Activated CD4-positive, CD25-positive, alpha-beta regulatory T cell treated with anti-CD3 and anti-CD28 coated beads, Interleukin-2, amount 50 U/mL, for 16 hours (primary cell): Measurements from ENCODE around the gene SCAF1.
"Not testable (repeated sequence)": the region's sequence is repeated elsewhere in the genome, so short reads cannot be mapped to it uniquely, and the experiment has no call there.

Experiments
- DNase-seq: peaks from one replicate; pipeline ENCODE4 v3.0.0-alpha.2; 2020; ENCODE audit warnings: low read depth, low spot score

SCAF1 gene

DNA sequence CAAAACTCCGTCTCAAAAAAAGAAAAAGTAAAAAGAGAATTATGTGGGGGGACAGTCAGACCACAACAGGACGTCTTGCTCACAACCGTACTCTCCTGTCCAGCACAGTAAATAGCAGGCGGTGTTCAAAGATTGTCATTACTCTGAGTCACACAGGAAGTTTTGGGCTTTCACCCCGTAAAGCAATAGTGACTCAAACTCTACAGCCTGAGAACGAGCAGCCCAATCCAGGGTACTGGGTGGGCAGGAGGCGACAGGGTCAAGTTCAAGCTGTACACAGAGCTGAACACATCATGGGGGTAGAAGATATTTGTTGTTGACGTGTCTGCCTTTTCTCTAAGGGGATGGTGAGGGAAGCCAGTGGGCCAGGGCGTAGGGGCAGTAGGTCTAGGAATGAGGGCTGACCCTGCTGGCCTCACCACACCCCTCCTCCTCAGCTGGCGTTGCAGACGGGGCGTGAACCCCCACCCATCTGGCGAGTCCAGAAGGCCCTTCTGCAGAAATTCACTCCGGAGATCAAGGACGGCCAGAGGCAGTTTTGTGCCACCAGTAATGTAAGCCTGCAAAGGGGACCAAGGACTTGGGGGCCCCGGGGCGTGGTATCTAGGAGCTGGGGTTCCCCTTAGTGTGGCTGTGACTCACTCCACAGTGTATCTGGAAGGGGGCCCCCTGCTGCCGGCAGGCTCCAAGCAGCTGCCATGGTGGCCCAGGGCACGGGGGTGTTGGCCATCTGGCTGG is 27.7 kb upstream of the SCAF1 start:
- no peak for DNase-seq

DNA sequence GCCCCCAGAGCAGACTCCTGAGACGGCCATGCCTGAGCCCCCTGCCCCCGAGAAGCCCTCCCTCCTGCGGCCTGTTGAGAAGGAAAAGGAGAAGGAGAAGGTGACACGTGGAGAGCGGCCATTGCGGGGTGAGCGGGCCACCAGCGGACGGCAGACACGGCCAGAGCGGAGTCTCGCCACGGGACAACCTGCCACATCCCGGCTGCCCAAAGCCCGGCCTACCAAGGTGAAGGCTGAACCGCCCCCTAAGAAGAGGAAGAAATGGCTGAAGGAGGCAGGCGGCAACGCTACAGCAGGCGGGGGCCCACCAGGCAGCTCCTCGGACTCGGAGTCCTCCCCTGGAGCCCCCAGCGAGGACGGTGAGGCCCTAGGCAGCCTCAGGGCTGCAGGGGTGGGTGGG is 26.1 kb upstream of the SCAF1 start:
- DNase-seq: no peak

DNA sequence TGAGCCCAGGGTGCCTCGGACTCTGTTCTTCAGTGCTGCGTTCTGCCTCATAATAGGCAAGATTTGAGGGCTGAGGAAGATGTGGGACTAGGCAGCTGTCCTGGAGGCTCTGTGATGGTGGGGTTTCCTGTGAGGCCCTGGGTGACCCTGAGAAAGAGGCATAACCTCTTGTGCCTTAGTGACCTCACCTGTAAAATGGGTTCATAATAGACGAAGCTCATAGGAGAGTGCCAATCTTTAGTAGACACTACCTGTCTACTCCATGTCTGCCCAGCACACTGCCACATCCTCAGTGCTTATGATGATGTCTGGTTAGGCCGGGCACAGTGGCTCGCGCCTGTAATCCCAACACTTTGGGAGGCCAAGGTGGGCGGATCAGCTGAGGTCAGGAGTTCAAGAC is 25.5 kb upstream of the SCAF1 start:
- no peak for DNase-seq

DNA sequence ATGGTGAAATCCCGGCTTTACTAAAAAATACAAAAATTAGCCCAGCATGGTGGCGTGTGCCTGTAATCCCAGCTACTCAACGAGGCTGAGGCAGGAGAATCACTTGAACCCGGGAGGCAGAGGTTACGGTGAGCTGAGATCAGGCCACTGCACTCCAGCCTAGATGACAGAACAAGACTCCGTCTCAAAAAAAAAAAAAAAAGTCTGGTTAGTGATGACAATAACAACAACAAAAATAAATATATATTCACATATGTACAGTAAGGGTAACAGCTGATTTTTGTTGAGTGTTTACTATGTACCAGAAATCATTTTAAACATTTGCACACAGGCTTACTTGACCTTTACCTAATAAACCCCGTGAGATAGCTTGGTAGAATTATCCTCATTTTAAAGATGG is 25.1 kb upstream of the SCAF1 start:
- DNase-seq: no peak

DNA sequence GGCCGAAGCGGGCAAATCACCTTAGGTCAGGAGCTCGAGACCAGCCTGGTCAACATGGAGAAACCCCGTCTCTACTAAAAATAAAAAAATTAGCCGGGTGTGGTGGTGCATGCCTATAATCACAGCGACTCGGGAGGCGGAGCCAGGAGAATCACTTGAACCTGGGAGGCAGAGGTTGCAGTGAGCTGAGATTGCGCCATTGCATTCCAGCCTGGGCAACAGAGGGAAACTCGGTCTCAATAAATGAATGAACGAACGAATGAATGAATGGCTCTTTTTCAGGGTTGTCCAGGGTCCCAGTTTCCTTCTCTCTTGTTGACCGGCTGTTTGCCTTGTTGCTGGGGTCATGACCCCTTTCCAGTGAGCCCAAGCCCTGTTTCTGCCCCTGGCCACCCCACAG is 24.1 kb upstream of the SCAF1 start:
- not testable (repeated sequence) for DNase-seq

DNA sequence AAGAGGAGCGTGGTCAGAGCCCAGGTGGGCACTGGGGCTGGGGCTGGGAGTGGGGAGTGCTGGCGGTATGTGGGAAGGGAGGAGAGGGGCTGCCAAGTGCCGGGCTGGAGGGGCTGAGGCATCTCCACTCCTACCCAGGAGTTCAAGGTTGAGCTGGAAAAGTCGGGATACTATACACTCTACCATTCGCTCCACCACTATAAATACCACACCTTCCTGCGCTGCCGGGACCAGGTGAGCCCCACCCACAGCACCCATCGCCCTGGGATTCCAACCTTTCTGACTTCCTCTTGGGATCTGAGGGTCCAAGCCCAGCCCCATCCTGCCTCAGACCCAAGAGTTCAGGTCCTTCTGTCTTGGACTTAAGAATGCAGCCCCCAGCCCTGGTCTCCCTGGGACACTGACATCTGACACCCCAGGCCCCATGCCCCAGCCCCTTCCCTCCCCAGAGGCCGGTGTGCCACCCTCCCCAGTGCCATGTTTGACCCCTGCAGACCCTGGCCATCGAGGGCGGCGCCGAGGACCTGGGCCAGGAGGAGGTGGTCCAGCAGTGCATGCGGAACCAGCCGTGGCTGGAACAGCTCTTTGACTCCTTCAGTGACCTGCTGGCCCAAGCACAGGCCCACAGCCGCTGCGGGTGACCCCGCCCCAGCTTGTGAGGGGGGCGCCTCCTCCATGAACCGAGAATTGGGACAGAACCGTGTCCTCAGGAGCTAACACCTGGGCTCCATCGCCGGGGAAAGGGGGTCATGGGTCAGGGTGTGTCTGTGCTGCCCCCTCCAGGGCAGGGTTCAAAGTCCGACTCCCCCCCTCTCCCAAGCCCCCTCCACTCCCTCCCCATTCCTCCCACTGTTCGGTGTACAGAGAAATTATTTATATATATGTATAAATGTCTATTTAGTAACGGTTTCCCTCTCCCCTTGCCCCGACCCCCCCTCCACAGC is 16.8 kb upstream of the SCAF1 start:
- no peak for DNase-seq

DNA sequence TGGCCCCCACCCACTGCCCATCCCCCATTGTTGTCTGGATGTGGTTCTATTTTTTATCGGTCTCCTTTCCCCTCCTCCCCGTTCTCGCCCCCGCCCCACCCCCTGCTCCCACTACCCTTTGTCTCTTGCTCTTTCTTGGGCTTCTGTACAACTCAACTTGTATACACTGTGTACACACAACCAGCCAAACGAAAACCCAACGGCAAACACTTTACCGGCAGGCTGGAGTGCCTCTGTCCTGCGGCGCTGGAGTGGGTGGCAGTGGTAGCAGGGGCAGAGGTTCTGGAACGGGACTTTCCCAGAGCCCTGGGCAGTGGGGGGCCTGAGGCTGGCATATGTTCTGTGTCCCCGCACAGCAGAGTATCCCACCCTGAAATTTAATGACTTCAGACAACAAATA is 15.8 kb upstream of the SCAF1 start:
- DNase-seq: no peak

DNA sequence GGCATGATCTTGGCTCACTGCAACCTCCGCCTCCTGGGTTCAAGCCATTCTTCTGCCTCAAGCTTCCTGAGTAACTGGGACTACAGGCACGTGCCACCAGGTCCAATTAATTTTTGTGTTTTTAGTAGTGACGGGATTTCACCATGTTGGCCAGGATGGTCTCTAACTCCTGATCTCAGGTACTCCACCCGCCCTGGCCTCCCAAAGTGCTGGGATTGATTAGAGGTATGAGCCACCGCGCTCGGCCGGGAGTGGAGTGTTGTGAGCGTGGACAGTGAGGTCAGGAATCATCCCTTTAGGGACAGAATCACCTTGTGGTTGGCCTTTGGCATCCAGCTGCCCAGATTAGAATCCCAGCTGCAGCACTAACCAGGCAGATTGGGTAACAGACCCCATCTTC is 12.3 kb upstream of the SCAF1 start:
- no peak for DNase-seq

DNA sequence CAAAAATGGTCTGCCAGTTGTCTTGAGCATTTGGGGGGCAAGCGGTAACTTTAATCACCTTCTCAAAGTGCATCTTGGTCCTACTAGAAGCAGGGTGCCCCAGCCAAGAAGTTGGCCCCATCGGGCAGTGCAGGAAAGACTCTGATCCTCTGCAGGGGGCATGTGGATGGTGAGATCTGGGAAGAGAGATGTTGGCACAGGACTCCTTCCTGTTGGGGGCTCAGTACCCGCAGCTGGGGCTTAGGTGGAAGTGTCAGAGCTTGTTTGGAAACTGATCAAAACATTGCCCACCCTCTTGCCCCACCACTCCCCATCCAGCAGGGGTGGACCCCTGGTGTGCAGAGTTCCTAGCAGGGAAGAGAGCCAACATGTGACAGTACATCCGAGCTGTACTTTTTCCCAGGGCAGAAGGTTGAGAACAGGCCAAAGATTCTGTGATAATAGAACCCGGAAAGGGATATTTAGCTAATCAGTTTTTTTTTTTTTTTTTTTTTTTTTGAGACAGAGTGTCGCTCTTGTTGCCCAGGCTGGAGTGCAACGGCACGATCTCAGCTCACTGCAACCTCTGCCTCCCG is 10.9 kb upstream of the SCAF1 start:
- no peak for DNase-seq

DNA sequence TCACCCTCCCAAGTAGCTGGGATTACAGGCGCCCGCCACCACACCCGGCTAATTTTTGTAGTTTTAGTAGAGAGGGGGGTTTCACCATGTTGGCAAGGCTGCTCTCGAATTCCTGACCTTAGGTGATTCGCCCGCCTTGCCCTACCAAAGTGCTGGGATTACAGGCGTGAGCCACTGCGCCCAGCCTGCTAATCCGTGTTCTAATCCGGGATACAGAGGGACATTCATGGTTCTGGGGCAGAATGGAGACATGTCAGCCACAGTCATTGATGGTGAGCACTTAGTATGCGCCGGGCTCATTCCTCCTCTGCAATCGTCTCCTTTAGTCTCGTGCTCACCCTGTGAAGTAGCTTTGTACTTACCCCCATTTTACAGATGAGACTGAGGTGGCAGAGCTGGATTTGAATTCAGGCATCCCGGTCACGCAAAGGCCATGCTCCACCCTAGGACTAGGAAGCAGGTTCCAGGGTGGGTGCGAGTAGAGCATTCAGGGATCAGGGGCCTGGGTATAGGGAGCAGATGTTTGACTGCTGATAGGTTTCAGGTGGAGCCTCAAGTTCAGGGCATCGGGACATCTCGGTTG is 10.3 kb upstream of the SCAF1 start:
- no peak for DNase-seq

DNA sequence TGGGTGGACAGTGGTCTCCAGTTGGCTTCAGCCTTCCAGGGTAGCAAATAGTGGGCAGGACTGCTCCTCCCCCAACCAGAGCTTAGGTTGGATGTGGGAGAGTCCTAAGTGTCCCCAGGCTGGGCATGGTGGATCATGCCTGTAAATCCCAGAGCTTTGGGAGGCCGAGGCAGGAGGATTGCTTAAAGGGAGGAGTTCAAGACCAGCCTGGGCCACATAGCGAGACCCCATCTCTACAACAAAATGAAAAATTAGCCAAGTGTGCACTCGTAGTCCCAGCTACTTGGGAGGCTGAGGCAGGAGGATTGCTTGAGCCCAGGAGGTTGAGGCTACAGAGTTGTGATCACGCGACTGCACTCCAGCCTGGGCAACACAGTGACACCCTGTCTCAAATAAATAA is 9.4 kb upstream of the SCAF1 start:
- no peak for DNase-seq

DNA sequence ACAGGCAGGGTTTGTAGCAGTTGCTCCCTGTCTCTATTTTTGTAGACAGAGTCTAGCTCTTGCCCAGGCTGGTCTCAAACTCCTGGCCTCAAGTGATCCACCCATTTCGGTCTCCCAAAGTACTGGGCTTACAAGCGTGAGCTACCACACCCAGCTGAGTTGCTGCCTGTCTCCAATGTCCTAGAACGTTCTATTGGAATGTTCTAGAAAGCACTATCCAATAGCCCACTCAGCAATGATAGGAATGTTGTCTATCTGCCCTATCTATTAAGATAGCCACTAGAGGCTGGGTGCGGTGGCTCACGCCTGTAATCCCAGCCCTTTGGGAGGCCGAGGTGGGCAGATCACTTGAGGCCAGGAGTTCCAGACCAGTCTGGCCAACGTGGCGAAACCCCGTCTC is 8.7 kb upstream of the SCAF1 start:
- not testable (repeated sequence) for DNase-seq

DNA sequence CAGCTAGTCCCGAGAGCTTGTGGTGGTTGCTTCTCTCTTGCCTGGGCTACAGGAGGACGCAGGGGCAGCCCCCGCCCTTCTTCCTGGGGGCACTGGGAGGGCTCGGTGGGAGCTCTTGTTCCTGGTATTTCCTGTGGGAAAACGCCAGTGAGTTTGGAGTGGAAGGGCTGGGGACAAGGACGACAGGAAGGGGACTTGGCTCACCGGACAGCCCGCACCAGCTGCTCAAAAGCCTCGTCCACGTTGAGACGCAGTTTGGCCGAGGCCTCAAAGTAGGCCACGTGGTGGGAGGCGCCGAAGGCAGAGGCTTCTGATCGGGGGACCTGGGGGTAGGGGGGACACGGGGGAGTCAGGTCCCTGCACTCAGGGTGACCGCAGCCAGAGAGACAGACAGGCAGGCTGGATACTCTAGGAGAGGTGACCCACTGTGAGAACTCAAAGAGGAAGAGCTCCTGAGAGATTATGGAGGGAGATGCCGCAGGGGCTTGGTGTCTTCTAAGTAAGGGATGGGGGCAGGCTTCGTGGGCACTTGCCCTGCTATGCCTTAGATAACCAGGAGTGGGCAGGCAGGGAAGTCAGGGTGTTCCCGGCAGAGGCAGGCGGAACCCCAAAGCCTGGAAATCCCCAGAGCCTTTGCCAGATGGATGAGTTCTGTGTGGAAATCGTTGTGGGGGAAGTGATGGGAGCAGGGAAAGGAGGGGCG is 6.3 kb upstream of the SCAF1 start:
- no peak for DNase-seq

DNA sequence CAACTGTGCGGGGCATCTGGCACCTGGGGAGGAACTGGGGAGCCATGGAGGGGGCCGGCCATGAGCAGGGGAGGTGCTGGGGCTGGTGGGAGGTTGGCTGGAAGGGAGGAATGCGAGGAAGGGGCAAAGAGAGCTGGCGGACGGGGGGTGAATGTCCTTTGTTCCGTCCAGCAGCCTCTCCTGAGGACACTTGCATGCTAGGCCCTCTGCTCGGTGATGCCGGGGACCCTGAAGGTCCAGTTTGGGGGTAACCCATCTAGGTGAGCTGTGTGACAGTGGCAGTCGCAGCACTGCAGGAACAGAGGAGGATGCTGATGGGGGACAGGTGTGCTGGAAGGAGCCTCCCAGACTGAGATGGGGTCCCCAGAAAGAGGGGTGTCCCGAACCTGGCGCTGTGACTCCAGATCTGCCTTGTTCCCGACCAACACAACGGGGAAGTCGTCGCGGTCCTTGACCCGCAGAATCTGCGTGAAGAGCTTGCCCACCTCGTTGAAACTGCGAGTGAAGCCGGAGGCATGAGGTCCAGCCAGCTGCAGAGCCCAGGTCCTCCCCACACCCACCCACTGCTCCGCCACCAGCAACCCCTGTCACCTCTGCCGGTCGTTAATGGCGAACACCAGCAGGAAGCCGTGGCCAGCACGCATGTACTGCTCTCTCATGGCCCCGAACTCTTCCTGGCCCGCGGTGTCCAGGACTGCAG is 5.6 kb upstream of the SCAF1 start:
- DNase-seq: no peak

DNA sequence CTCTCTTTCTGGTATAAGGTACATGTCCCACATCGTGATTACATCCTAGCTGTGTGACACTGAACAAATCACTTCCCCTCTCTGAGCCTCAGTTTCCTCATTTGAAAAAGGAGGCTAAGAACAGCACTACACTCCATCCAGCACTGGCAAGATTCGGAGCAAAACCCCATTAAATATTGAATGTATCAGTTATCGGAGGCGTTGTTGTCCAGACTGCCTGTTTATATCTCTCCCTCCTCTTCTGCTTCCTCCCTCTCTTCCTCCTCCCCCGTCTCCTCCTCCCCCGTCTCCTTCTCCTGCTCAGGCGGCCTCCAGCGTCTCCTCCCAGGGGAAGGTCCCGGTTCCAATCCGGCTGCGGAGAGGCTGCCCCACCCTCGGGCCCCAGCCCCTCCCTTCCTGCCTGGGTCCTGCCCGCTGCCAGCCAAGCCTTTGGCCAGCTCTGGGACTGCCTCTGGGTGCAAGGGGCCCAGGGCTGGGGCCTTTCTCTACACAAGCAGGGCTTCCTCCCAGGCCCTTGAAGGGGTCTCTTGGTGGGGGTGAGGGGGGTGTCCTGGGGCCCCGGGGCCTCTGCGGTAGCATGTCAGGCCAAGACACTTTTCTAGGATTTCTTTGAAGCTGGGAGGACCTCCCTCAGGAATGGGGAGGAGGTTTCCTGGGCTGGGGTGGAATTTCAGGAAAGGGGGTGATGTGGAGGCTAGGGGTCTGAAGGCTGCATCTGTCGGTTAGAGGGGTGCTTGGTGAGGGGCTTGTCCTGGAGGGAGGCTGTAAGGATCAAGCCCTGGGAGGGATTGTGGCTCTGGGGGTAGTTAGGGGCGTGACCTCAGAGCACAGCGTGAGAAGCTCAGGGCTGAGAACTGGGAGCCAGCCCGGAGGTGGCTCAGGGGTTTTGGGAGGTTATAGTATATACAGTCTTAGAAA is 3.9 kb upstream of the SCAF1 start:
- DNase-seq: no peak

DNA sequence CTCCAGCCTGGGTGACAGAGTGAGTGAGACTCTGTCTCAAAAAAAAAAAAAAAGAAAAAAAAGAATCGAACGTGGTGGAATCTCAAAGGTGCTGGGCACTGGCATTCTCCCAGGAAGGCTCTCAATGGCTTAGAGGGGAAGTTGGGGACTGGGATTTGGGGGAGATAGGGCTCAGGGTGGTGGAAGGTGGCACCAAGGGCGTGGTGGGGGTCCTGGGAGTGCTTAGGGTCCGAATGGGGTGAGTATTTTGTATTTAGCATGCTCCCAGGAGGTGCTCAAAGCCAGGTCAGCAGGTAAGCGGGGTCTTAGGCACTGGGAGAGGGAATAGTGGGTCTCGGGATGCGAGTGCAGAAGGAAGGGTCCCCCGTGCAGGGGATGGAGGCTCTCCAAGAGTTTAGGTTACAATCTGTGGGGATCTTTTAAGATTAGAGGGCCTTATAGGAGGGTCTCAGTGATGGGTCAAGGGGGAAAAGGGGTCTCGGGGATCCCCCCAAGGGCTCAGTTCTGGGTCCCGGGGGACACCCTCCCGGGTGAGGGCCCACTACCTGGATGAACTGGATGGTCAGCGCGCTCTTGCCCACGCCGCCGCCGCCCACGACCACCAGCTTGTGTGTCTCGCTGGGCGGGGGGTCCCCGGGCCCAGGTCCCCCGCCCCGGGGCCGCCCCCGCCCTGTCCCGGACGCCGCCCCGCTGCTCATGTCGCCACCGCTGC is 2.5 kb upstream of the SCAF1 start:
- DNase-seq: no peak

DNA sequence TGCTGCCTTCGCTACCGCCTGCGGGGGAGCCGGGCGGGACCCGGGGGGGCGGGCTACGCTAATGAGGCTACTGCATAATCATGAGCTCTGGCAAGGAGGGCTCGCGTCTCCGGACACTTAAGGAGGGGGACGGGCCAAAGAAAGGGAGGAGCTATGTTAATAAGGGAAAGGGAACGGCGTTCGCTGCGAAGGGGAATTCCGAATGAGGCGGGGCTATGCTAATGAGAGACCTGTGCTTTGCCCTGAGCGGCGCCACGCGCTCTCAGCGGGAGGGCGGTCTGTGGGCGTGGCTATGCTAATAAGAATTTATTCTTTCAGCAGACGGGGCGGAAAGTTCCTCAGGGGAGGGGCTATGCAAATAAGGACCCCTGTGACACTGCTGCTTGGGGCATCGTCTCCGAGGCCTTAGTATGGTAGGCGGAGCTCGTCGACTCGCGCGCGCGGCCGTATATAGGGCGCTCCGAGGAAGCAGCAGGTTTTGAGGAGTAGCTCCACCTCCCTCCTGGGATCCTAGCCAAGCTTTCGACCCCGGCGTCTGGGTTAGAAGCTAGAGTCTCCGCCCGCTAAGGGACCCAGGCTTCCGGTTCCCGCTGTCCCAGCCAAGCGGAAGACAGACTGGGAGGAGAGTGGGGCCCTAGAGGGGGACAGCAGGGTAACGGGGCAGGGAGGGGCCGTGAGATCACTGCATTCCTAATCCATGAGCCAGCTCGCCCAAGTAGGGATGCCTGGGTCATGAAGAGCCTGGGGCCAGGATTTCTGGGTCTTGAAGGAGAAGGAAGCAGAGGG is 1.7 kb upstream of the SCAF1 start, which contains the start of gene RRAS:
Gene RRAS (minus strand): TSS at position 31 of the 786 bp plus-strand sequence. CDS start 45 bp downstream, outside the sequence.
- peak; percentile 100 for DNase-seq

DNA sequence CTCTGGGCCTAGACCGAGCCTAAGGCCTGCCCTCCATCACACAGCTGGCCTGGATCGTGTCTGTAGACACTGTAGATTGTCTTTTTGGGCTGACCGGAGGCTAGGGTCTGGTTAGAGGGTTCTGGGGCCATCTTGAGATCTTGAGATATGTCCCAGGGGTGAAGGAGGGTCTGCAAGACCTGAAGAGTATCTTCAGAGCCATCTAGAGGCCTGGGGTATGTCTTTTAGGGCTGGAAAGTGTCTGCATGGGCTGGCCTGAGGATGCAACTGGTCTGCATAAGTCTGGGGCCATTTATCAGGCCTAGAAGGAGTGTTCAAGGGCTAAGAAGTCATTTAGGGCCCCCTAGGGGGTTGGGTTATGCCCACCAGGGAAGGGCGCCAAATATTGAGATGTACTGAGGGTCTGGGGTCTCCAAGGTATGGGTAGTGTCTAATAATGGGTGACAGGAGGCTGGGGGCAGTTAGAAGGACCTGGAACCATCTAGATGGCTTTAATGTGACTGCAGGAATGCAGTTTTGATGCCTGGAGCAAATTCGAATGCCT is 555 bp downstream of the SCAF1 start:
- no peak for DNase-seq
